ENCODE data around the gene MXRA8. TPM values are rescaled to one million over a fixed set of nuclear protein-coding genes. Genes with fewer than 3 reads are reported as not detected.

MXRA8 gene, protein sequence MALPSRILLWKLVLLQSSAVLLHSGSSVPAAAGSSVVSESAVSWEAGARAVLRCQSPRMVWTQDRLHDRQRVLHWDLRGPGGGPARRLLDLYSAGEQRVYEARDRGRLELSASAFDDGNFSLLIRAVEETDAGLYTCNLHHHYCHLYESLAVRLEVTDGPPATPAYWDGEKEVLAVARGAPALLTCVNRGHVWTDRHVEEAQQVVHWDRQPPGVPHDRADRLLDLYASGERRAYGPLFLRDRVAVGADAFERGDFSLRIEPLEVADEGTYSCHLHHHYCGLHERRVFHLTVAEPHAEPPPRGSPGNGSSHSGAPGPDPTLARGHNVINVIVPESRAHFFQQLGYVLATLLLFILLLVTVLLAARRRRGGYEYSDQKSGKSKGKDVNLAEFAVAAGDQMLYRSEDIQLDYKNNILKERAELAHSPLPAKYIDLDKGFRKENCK
- total RNA-seq, result under 1 TPM in 1 of 2 donors, not detected in 1; 0.33 TPM

DNA sequence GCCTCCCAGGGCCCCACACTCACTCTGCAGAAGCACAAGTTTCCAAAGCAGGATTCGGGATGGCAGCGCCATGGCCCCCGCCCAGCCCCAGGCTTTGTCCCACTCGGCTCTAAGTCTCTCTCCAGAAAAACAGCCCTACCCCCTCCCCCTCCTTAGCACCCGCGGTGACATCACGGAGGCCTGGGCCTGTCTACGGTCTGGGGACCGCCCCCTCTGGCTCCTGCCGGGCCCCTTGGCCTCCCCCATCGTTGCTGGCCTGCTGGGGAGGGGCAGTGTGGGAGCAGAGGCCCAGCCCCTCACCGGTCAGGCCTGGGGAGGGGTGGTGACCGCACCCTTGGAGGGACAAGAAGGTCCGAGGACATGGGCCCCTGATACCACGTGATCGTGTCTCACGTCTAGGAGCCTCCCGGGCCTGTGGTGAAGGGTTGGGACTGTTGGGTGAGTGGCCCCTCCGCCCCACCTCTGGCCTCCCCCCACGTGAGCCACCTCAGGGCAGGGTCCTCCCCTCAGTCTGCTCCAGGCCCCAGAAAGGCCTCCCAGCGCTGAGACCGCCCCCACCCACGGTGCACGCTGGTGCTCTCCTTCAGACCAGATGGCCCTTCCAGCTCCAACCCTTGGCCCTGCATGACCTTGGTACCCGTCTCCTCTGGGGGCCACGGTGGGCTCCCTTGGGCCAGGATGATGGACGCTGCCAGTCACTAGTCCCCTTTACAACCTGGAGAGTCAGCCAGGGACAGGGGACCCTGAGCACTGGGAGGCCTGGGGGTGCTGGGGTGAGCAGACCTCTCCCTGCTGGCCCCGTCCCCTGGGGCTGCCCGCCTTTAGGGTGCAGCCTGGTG is at the start of gene MXRA8:
Gene MXRA8 (minus strand): TSS at position 123 of the 839 bp plus-strand sequence. CDS start 51 bp downstream, at position 72.

DNA sequence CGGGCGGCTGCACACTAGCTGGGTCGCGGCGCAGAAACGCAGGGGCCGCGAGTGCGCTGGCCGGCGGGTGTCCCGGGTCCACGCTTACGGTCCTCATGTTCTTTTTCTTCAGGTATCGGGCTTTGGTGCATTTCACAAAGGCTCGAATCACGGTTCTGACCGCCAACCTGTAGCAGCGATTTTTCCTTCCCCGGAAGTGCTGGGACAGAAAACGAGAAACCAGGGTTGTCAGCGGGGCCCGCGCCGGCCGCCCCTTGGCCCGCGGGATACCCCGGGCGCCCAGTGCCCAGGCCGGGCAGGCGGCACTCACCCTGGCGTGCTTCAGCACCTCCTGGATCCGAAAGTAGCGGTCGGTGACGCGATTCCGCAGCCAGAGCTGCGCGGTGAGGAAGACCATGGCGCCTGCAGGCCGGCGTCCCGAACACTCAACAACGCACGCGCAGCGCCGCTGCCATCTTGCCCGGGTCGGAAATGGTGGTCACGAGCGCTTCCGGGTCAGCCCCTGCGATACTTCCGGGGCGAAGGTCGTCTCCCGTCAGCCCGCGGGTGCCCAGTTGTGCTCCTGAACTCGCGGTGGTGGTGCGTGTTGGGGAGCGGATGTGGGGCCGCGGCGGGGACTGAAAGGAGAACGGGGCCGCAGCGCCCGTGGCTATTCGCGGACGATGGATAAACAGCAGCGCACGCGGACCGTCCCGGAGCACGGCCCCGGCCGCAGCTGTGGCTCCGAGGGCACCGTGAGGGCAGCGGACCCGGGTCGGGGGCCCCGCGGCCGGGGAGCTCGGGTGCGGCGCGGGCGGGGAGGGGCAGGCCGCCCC is 48.7 kb upstream of the MXRA8 start, which contains the start of gene MRPL20:
Gene MRPL20 (minus strand): TSS at position 473 of the 815 bp plus-strand sequence. CDS start 76 bp downstream, at position 397.

DNA sequence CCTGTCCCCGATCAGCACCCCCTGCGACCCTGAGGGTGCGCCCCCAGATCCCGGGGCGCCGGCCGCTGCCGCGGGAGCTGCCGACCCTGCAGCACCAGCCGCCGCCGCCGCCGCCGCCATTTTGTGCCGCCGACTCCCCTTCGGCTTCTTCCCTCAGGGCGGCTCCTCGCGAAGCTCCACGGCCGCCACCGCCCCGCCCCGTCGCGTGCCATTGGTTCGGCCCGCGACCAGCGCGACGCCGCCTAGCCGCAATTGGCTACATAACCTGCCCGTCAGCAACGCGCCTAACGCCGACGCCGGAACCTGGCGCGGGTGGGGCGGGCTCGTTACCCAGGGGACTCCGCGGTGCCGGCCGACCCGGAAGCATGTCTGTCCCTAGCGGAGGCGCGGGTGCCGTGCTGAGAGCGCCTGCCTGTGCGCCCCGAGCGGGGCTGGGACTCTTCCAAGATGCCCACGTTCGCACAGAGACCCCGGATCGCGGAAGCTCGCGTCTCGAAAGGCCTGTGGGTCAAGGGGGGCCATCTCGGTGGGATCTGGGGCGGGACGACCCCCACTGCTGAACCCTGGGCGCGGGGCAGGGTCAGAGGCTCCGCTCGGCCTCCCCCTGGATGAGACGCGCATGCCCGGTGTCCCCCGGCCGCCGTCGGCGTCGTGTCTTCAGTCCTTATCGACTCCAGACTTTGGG is 41.0 kb upstream of the MXRA8 start, which contains the start of gene CCNL2:
Gene CCNL2 (minus strand): TSS at position 149 of the 685 bp plus-strand sequence. CDS start 29 bp downstream, at position 120.

DNA sequence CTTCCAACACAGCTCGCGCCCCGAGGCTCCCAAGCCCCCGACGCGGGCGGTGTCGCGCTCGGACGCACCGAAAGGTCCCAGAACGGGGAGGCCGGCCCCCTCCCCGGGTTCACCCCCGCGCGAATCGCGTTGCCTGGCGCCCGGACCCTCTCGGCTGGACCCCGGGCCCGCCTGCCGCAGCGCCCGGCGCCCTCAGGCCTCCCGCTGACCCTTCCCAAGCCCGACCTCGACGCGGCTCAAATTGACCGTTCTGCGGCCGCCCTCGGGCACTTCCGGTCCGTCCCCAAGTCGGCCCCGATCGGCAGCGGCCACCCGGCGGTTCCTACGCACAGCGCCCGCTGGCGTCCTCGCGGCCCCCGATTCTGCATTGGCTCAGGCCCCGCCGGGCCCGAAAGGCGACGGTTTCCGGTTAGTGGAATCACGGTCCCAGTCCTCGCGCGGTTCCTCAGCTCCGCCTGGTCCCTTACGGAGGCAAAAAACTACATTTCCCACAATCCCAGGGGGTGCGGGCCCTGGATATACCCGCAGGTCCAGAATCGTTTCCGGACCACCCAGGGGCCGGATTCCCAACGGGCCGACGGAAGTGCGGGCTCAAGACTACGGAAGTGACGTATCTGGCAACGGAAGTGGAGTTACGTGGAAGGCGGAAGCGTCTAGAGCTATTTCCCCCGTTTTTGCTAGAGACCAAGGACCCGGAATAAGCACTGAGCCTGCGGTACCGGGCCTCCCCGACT is 16.7 kb upstream of the MXRA8 start, which contains the start of gene AURKAIP1:
Gene AURKAIP1 (minus strand): TSS at position 279 of the 734 bp plus-strand sequence. CDS start 451 bp downstream, outside the sequence.

DNA sequence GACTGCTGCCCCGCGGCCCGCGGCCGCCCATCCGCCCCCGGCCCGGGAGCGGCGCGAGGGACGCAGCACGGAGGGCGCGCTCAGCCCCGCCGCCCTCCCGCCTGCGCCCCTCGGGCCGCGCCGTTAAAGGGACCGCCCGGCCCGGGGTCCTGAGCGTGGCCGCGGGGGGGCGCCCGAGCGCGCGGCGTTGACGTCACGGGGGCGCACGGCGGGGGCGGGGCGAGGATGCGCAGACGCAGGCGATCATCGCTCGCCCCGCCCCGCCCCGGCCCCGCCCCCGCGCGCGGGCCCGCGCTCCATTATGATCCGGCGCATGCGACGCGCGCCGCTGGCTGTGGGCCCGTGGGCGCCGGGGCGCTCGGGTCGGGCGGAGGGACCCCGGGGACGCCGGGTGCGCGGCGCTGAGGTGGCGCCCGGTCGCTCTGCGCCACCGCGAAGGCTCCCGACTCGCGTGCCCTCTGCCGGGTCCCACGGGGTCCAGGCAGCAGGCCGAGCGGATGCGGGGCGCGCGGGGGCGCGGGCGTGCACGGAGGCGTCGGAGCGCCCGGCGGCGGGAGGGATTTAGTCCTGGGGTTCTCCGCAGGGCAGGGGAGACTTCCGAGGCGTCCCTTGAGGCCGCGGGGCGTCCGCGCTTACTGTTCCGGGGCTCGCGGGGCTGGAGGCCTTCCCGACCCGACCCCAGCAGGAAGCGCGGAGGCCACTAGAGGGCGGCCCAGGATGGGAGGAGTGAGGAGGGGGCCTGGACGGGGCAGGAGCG is 8.9 kb downstream of the MXRA8 start, which contains the start of gene DVL1:
Gene DVL1 (minus strand): TSS at position 163 of the 757 bp plus-strand sequence. CDS start 353 bp downstream, outside the sequence.

DNA sequence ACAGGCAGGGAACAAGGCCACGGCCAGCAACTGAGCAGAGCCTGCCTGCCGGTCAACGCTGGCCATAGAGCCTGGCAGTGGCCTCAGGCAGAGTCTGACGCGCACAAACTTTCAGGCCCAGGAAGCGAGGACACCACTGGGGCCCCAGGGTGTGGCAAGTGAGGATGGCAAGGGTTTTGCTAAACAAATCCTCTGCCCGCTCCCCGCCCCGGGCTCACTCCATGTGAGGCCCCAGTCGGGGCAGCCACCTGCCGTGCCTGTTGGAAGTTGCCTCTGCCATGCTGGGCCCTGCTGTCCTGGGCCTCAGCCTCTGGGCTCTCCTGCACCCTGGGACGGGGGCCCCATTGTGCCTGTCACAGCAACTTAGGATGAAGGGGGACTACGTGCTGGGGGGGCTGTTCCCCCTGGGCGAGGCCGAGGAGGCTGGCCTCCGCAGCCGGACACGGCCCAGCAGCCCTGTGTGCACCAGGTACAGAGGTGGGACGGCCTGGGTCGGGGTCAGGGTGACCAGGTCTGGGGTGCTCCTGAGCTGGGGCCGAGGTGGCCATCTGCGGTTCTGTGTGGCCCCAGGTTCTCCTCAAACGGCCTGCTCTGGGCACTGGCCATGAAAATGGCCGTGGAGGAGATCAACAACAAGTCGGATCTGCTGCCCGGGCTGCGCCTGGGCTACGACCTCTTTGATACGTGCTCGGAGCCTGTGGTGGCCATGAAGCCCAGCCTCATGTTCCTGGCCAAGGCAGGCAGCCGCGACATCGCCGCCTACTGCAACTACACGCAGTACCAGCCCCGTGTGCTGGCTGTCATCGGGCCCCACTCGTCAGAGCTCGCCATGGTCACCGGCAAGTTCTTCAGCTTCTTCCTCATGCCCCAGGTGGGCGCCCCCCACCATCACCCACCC is 27.0 kb downstream of the MXRA8 start, which contains the start of gene TAS1R3:
Gene TAS1R3 (plus strand): TSS at position 213 of the 898 bp plus-strand sequence. CDS start 66 bp downstream, at position 279.

DNA sequence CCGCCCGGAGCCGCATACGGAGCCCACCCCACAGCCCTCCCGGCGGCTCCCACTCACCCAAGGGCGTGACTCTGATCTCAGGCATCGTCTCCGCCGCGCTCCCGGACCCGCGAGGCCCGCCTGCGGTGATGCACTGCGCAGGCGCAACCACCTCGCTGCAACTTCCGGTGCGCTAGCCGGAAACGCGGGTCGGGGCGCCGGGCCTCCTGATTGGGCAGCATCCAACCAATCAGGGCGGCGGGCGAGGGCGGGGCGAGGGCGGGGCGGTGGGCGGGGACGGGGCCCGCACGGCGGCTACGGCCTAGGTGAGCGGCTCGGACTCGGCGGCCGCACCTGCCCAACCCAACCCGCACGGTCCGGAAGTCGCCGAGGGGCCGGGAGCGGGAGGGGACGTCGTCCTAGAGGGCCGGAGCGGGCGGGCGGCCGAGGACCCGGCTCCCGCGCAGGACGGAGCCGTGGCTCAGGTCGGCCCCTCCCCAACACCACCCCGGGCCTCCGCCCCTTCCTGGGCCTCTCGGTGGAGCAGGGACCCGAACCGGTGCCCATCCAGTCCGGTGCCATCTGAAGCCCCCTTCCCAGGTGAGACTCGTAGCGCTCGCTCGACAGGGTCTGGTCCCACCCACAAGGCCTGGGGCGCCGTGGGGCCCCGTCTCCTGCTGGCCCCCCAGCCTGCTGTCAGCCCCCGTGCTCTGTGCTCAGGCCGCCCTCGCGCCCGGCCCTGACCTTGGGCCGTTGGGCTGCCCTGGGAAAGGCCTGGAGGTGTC is 33.6 kb downstream of the MXRA8 start, which contains the start of the genes CPTP and INTS11:
Gene CPTP (plus strand): TSS at position 279 of the 764 bp plus-strand sequence. CDS start 2,109 bp downstream, outside the sequence.
Gene INTS11 (minus strand): TSS at position 137 of the 764 bp plus-strand sequence. CDS start 52 bp downstream, at position 85.

DNA sequence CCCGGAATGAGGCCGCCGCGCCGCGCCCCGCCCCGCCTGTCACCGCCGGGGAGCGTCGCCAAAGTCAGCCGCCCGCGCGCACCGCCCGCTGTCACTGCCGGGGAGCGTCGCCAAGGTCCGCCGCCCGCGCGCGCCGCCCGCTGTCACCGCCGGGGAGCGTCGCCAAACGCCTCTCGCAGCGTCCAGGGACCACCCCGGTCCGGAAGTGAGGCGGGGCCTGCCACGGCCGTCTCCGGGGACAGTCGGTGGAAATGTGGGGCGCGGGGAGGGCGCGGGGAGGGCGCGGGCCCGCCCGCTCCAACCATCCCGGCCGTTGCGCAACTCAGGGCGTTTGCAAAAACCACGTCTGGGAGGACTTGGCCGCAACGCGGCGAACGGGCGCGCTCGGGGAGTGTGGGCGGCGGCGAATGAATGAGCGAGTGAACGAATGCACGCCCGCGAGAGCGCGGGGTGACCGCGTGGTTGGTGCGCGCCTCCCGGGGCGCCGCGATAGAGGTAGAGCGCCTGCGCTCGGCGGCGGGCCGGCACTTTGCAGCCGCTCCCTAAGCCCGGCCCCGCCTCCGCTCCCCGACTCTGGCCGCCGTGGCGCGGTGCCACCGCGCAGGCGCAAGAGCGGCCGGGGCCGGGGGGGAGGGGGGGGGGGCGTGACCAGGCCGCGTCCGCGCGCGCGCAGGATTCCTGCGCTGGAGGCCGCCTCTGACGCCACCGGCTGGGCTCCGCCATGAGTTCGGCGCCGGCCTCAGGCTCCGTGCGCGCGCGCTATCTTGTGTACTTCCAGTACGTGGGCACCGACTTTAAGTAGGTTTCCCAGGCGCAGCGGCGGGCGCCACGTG is 50.2 kb downstream of the MXRA8 start, which contains the start of the genes ACAP3 and PUSL1:
Gene ACAP3 (minus strand): TSS at position 8 of the 833 bp plus-strand sequence. CDS start 115 bp downstream, outside the sequence.
Gene PUSL1 (plus strand): TSS at position 675 of the 833 bp plus-strand sequence. CDS start 47 bp downstream, at position 722.

Other genes starting within 250 kb of the MXRA8 start
- 10 to 100 TPM in 1 of 2 donors, 1 to 10 TPM in 1; 8.6 to 12.0 TPM for gene C1orf159, start 242.5 kb downstream of the MXRA8 start, total RNA-seq
- gene TTLL10, start 184.7 kb downstream of the MXRA8 start, total RNA-seq, result not detected
- gene TNFRSF18, start 152.0 kb downstream of the MXRA8 start, total RNA-seq, result under 1 TPM in 1 of 2 donors, not detected in 1; 0.34 TPM
- not detected for gene TNFRSF4, start 144.4 kb downstream of the MXRA8 start, total RNA-seq
- 10 to 100 TPM; 79.5 to 88.9 TPM for gene SDF4, start 126.6 kb downstream of the MXRA8 start, total RNA-seq
- 10 to 100 TPM; 19.0 to 26.5 TPM for gene B3GALT6, start 126.3 kb downstream of the MXRA8 start, total RNA-seq
- gene C1QTNF12, start 111.8 kb downstream of the MXRA8 start, total RNA-seq, result not detected
- 10 to 100 TPM; 28.9 to 32.6 TPM for gene UBE2J2, start 84.7 kb downstream of the MXRA8 start, total RNA-seq
- gene SCNN1D, start 78.1 kb downstream of the MXRA8 start, total RNA-seq, result under 1 TPM; 0.67 to 0.69 TPM
- 10 to 100 TPM; 21.3 to 42.0 TPM for gene ACAP3, start 50.6 kb downstream of the MXRA8 start, total RNA-seq
- gene PUSL1, start 50.0 kb downstream of the MXRA8 start, total RNA-seq, result 10 to 100 TPM; 15.8 to 23.6 TPM
- gene INTS11, start 33.9 kb downstream of the MXRA8 start, total RNA-seq, result 100 to 1,000 TPM in 1 of 2 donors, 10 to 100 TPM in 1; 57.5 to 102 TPM
- gene CPTP, start 33.8 kb downstream of the MXRA8 start, total RNA-seq, result 10 to 100 TPM; 20.0 to 23.0 TPM
- under 1 TPM in 1 of 2 donors, not detected in 1; 0.33 TPM for gene TAS1R3, start 27.3 kb downstream of the MXRA8 start, total RNA-seq
- gene DVL1, start 9.1 kb downstream of the MXRA8 start, total RNA-seq, result 10 to 100 TPM; 44.4 to 60.6 TPM
- 100 to 1,000 TPM; 117 to 140 TPM for gene AURKAIP1, start 16.7 kb upstream of the MXRA8 start, total RNA-seq
- 10 to 100 TPM; 63.9 to 72.3 TPM for gene CCNL2, start 40.8 kb upstream of the MXRA8 start, total RNA-seq
- 100 to 1,000 TPM in 1 of 2 donors, 10 to 100 TPM in 1; 57.5 to 103 TPM for gene MRPL20, start 48.7 kb upstream of the MXRA8 start, total RNA-seq
- under 1 TPM in 1 of 2 donors, not detected in 1; under 0.01 TPM for gene ANKRD65, start 62.7 kb upstream of the MXRA8 start, total RNA-seq
- gene VWA1, start 77.1 kb upstream of the MXRA8 start, total RNA-seq, result 1 to 10 TPM; 2.4 to 4.3 TPM
- gene ATAD3C, start 91.1 kb upstream of the MXRA8 start, total RNA-seq, result not detected
- gene ATAD3B, start 113.2 kb upstream of the MXRA8 start, total RNA-seq, result 10 to 100 TPM; 22.4 to 33.6 TPM
- 10 to 100 TPM; 32.0 to 42.0 TPM for gene ATAD3A, start 153.6 kb upstream of the MXRA8 start, total RNA-seq
- 1 to 10 TPM; 2.1 to 4.7 TPM for gene TMEM240, start 182.1 kb upstream of the MXRA8 start, total RNA-seq
- gene SSU72, start 216.3 kb upstream of the MXRA8 start, total RNA-seq, result 100 to 1,000 TPM; 141 to 177 TPM
- 10 to 100 TPM in 1 of 2 donors, 1 to 10 TPM in 1; 7.3 to 20.0 TPM for gene FNDC10, start 241.6 kb upstream of the MXRA8 start, total RNA-seq

All from melanocyte of skin (primary cell).